ENCODE results near the gene WBP2NL.
"Not testable (repeated sequence)": the region's sequence is repeated elsewhere in the genome, so short reads cannot be mapped to it uniquely, and the experiment has no call there.

Gene WBP2NL, protein sequence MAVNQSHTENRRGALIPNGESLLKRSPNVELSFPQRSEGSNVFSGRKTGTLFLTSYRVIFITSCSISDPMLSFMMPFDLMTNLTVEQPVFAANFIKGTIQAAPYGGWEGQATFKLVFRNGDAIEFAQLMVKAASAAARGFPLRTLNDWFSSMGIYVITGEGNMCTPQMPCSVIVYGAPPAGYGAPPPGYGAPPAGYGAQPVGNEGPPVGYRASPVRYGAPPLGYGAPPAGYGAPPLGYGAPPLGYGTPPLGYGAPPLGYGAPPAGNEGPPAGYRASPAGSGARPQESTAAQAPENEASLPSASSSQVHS

DNA sequence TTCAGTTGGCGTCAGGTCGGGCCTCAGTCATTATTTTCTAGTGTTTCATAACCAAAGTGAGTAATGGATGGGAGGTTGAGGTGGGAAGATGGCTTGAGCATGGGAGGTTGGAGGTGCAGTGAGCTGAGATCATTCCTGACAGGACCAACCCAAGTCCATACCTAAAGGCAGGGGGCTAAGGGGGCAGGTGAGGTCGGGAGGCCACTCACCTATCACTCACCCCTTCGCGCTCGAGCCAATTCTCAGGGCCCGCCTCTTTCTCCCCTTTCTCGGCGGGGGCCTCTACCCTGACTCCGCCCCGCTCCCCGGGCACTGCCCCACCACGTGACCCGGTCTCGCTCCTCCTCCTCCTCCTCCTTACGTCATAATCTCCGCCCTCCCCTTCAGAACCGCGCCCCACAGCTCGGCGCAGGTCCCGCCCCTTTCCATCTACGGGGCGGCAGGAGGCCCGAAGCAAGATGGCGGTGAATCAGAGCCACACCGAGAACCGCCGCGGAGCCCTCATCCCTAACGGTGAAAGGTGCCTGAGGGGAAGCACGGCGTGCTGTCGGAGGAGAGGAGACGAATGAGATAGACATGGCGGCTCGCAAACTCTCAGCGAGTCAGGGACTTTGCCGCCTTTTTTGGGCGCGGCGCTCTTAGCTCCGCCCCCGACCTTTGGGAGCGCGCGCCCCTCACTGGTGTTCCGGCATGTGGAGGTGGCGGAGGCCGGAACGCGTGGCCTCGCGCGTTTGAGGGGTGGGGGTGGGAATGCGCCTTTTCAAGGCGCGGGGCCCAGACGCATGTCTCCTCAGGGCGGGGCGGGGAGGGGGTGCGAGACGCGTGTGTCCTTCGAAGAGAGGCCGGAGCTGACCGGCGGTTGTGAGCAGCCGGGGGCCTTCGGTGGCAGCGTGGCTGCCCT, at the start of gene WBP2NL:
Gene WBP2NL, plus strand, starts transcription at position 428 of the 901 bp plus-strand sequence. Its CDS starts 31 bp downstream, at position 459.
- DNase-seq, result peak; percentile 85

GRCh38 chr22:41948928-41949296, 49.7 kb upstream of the WBP2NL start:
- DNase-seq, result not testable (repeated sequence)

DNA sequence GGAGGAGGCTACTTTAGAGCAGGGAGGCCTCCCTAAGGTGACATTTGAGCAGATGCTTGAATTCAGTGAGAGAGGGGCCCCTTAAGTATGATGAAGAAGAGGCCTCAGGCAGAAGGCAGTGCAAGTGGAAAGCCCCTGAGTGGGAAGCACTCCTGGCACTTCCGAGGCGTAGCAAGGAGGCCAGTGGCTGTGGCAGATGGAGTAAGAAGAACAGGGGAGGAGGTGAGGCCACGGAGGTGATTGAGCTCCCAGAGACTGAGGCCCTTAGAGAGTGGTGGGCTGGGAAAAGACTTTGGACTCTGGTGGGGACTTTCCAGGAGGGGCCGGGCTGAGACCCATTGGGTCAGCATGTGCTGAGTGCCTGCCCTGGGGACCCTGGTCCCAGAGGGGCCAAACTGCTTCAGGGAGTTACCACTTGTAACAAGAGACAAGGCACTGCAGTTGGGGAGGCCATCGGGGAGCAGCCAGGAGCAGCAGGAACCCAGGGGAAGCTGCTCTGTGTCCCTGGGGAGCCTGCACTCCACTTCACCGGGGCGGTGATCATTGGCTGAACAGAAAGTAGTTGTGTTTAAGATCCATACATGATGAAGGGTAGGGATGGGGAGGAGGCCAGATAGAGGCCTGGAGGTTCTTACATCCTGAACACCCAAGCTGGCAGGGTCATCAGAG, 49.2 kb upstream of the WBP2NL start:
- DNase-seq, result no peak

GRCh38 chr22:41951898-41952474, 46.6 kb upstream of the WBP2NL start, which contains the start of gene SMIM45:
TSS of gene SMIM45 (plus strand) at chr22:41952150.
- no peak for DNase-seq

DNA sequence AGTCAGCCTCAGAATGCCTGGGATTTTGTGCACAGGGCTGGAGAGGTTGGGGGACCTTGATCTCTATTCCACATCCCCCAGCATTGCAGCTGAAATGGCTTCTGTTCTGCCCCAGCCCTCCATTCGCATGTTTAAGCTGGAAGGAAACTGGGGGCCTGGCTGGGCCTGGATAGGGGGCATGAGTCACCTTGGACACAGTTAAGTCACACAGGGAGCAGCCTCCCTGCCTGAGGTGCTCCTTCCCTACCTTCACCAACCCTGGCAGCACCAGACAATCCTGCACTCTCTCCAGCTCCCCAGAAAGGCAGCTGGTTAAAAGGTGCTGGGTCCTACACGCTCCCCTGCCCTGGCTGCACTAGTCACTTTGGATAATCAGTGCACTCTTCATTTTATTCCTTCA, 45.9 kb upstream of the WBP2NL start:
- no peak for DNase-seq

DNA sequence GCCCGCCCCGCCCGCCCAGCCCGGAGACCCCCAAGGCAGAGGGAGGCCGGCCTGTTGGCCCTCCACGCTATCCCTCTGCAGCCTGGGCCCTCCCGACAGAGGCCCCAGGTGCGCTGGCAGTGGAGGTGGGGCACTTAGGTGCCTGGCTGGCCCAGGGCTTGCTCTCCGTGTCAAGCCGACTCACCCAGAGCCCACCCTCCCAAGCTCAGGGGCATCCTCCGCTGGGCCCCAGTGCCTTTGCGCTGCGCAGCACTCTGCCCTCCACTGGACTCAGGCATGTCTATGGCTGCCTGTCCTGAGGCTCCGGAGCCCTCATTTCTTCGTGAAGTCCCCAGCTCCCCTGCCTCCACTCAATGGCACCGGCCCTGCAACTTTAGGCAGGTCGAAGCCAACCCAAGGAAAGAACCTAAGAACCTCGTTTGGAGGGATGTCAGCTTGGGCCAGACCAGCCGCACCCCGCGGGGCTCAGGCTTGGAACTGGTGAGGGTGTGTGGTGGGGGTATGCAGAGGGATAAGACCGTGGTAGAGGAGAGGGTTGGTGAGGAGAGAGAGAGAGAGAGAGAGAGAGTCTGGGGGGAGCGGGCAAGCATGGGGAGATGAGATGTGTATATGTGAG, 40.5 kb upstream of the WBP2NL start:
- DNase-seq, result no peak

DNA sequence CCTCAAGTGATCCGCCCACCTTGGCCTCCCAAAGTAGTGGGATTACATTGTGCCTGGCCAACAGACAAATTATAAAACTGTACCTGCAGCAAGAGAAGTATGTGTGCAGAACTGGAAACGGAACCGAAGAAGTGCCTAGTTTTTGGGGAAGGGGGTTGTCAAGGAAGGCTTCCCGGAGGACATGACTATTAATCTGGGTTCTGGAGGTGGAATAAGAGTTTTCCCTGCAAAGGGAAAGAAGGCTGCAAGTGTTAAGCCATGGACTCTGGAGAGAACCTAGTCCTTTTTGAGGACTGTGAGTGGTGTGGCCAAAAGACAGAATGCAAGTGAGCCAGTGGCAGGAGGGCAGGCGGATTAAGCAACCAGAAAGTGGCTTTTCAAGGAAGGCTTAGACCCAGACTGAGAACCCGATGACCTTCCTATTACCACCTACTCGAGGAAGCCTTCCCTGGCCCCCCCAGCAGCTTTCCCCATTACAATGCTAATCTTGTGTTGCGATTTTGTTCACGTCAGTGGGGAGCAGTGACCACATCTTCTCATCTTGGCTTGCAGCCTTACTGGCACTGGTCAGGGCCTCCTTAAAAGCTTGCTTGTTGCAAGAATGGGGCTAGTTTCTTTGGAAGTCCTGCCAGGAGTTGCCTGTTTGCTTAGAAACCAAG, 35.0 kb upstream of the WBP2NL start:
- no peak for DNase-seq

DNA sequence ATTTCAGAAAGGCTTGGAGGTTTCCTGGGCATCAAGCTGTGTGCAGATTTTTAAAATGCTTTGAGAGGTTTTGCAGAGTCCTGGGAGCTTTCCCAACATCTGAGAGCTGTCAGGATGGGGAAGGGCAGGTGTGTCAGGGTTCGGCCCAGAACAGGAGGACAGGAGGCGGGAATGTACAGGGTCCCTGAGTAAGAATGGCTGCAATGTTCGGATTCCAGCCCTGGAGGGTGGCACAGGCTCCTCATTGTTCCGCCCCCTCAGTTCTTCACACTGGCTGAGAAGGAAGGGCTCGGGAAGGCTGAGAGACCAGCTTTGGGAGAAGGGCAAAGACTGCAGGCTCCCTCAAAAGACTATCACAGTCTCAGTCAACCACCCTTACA, 34.5 kb upstream of the WBP2NL start:
- DNase-seq, result no peak

DNA sequence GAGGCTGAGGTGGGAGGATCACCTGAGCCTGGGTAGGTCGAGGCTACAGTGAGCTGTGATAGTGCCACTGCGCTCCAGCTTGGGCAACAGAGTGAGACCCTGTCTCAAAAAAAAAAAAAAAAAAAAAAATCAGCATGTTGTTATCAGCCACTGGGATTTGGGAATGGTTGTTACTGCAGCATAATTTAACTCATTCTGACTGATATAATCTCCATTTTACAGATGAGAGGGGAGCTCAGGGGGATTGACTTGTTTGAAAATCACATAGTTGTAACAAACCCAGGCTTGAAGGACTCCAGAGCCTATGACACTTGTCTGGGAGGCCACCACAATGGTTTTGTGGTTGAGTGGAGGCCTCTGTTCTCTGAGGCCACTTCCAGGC, 32.4 kb upstream of the WBP2NL start:
- no peak for DNase-seq

- DNase-seq, result no peak
Observed at GRCh38 chr22:41966607-41967240, 31.9 kb upstream of the WBP2NL start.

DNA sequence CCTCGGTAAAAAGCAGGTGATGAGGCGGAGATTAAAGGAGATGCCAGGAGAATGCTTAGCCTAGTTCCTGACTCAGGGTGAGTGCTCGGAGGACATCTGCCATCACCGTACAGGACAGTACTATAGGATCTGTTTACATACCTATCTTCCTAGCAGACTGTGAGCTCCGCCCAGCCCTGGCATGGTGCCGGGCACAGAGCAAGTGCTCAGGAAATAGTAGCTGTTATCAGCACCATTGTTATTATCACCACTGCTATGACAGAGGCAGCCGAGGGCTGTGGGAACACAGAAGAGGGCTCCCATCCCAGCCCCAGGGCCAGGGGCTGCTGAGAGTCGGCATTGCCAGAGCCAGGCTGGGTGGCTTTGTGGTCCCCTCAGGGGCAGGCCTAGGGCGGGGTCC, 30.0 kb upstream of the WBP2NL start:
- DNase-seq, result no peak

- DNase-seq, result no peak
Observed at GRCh38 chr22:41969110-41969646, 29.4 kb upstream of the WBP2NL start, which contains the start of gene SEPTIN3. TSS of gene SEPTIN3 (plus strand) at chr22:41969443. CDS start at chr22:41971493, 2,050 bp downstream.

DNA sequence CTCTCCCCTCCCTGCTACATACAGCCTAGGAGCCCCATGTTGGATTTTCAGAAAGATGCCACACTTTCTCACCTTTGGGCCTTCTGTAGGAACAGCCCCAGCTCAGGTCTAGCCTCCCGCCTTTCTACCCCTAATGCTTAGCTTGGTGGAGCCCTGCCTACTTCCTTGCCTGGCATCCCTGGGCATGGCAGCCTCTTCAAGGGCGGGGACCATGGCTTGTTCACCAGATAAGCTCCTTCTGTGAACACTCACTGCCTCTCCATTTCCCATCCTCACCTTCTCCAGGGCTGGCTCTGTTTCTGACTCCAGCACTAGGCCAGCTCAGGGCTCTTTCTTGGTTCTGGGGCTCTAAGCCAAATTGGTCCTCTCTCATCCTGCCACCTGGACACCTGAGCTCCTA, 28.0 kb upstream of the WBP2NL start:
- no peak for DNase-seq

DNA sequence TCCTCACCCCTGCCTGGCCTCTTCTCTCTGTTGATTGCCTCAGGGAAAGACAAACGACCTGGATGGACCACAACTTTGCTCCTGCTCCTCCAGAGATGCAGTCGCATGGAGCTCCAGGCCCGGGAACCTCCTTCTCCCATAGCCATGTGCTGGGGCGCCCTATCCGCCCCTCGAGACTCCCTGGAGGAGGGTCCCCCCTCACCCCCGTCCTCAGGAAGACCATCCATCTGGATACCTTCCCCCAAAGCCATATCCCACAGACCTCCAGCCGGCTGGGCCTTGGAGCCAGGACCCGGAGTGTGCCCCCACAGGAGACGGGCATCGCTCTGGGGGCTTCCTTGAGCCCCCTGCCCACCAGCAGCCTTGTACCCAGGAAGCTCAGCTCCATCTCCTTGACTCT, 27.2 kb upstream of the WBP2NL start:
- no peak for DNase-seq

DNA sequence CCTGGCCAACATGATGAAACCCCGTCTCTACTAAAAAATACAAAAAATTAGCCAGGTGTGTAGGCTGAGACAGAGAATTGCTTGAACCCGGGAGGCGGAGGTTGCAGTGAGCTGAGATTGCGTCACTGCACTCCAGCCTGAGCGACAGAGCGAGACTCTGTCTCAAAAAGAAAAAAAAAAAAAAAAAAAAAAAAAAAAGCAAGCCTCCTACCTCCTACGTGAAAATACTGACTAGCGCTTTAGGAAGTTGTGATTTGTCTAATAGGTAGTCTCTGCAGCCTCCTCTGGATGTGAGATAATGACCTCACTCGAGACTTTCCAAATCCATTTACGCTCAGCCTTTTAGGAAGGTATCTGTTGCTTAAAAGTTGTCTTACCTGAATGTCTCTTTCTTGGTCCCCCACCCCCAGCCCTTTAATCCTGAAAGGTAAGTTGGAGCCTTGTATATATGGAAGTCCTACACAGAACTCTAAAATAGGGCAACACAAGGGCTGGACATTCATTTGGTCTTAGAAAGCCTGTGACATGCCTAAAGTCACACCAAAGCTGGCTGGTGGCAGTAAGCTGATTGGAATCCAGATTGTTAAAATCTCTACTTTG, 23.8 kb upstream of the WBP2NL start:
- no peak for DNase-seq

- no peak for DNase-seq
Observed at GRCh38 chr22:41975299-41976069, 23.1 kb upstream of the WBP2NL start.

DNA sequence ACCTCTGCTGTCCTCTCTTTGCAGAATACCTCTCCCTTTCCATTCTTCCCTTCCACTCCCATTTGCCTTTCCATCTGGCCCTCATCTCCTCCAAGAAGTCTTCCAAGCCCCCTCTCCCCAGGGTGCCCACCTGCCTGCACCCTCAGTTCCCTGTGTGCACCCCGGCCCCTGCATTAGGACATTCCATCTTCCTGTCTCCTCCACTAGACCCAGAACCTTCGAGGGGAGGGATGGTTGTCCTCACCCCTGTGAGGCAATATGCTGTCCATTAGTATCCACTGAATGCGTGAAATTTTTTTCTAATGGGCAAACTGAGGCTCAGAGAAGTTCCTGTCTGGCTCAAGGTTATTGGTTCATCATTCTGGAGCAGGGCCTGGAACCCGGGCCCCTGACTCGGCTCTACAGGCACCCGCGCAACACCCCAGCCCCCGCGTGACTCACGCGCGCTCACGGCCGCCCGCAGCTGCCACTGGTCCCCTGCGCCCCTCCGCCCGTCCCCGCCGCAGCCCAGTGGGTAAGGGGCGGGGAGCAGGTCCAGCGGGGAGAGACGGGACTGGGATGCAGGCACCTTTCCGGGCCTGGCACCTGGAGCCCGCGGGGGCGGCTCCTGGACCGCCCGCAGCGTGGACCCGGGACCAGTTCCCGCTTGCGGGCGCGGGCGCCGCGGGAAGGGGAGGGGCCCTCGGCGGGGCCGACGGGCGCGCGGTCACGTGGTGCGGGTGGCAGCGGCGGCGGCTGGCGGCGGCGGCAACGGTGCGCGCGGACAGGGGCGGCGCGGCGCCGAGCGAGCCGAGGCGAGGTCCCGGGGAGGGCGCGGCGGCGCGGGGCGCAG, 22.3 kb upstream of the WBP2NL start:
- DNase-seq, result peak; percentile 23

DNA sequence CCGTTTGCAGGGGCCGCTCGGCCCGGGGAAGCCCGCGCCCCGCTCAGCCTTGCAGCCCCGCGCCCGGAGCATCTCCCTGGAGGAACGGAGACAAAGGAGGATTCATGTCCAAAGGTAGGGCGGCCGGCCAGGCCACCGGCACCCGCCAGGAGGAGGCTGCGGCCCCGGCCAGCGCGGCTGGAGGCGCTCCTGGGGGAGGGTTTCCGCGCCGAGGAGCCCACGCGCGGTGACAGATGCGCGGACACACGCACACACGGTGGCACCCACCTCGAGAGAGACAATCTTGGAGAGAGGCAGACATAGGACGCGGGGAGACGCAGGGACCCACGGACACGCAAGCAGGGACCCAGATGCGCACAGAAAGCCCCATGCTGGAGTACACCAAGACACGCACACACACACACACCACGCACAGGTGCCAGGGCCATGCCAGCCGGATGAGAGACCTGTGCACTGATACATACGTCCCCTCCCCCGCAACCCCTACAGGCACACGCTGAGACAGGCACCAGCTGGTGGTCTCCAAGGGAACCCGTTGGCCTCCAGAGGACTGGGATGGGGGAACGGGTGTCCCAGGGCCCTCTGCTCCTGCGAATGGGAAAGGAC, 21.5 kb upstream of the WBP2NL start:
- DNase-seq, result no peak

DNA sequence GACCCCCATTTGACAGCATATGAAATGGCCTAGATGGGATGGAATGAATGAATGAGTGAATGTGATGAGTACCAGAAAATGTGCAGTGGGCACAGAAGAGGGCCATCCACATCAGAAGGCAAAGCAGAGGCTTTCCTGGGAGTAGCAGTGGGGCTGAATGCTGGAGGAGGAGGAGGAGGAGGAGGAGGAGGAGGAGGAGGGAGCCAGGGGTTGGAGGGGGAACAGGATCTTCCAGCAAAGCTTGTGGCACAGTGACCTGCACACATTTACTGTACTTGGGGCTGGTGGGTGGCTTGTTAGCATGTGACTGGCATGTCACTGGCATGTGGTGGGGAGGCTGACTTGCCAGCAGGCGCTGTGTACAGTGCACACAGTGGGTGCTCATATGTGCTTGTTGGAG, 19.9 kb upstream of the WBP2NL start:
- DNase-seq, result no peak

Measured in activated CD4-positive, alpha-beta T cell treated with anti-CD3 and anti-CD28 coated beads for 1 hour (primary cell).